ENCODE measurements around the gene PHF10. TPM values are rescaled to one million over a fixed set of nuclear protein-coding genes. Genes with fewer than 3 reads are reported as not detected.
"Not testable (repeated sequence)": the region's sequence is repeated elsewhere in the genome, so short reads cannot be mapped to it uniquely, and the experiment has no call there.

PHF10 gene
- total RNA-seq, 1 donor from 2014 or later = 91.2 TPM

- DNase-seq = no peak
- Mint-ChIP-seq H3K9me3 (no peaks in the 10 kb centered on the region), H3K36me3 (ENCODE audit: low read depth) (peaks cover 42% of the 10 kb centered on the region), H3K4me1 (peaks cover 18% of the 10 kb centered on the region), H3K27ac (no peak overlapping the region), H3K27me3 (no peaks in the 10 kb centered on the region), H3K4me3 (no peak overlapping the region)
- intact Hi-C loops (cut with micrococcal nuclease) = no loop called here
Measured at GRCh38 chr6:169710009-169710408, 14.3 kb downstream of the PHF10 start.

- peaks cover 22% of the 10 kb centered on the region for H3K4me1 Mint-ChIP-seq
- H3K36me3 Mint-ChIP-seq (ENCODE audit: low read depth) = peaks cover 40% of the 10 kb centered on the region
- DNase-seq = no peak
- no peaks in the 10 kb centered on the region for H3K27me3 Mint-ChIP-seq
- no peak overlapping the region for H3K27ac Mint-ChIP-seq
- intact Hi-C loops (cut with micrococcal nuclease) = no loop called here
- H3K9me3 Mint-ChIP-seq = no peaks in the 10 kb centered on the region
- H3K4me3 Mint-ChIP-seq = no peak overlapping the region
Measured at GRCh38 chr6:169709293-169709692, 15.0 kb downstream of the PHF10 start.

GRCh38 chr6:169707772-169708171 is 16.5 kb downstream of the PHF10 start:
- Mint-ChIP-seq H3K4me3 (no peak overlapping the region), H3K9me3 (no peaks in the 10 kb centered on the region), H3K27ac (peak overlapping the region; percentile 29), H3K27me3 (no peaks in the 10 kb centered on the region), H3K36me3 (ENCODE audit: low read depth) (peaks cover 46% of the 10 kb centered on the region), H3K4me1 (peaks cover 29% of the 10 kb centered on the region)
- intact Hi-C loops (cut with micrococcal nuclease) = no loop called here
- no peak for DNase-seq

- peaks cover 29% of the 10 kb centered on the region for H3K4me1 Mint-ChIP-seq
- H3K9me3 Mint-ChIP-seq = no peaks in the 10 kb centered on the region
- intact Hi-C loops (cut with micrococcal nuclease) = loop anchor here (1.0 to 5.0 kb wide), 6 partner anchors 20 to 879 kb away; partner anchors contain the start of genes DYNLT2, ERMARD, FAM120B and PDCD2
- no peaks in the 10 kb centered on the region for H3K27me3 Mint-ChIP-seq
- DNase-seq = no peak
- peak overlapping the region; percentile 89 for H3K27ac Mint-ChIP-seq
- H3K4me3 Mint-ChIP-seq = peak overlapping the region; percentile 94
- peaks cover 30% of the 10 kb centered on the region for H3K36me3 Mint-ChIP-seq (ENCODE audit: low read depth)
Measured at GRCh38 chr6:169702840-169703246, 21.5 kb downstream of the PHF10 start.

GRCh38 chr6:169701954-169702839 is 22.1 kb downstream of the PHF10 start, which contains the start of the genes C6orf120 and WDR27:
TSS of gene C6orf120 (plus strand) at chr6:169702126. CDS start at chr6:169702460, 334 bp downstream.
TSS of gene WDR27 (minus strand) at chr6:169702029. CDS start at chr6:169689005, 13,024 bp downstream.
- Mint-ChIP-seq H3K4me3 (peak within 1 kb of the TSS; percentile 94), H3K36me3 (ENCODE audit: low read depth) (peaks cover 27% of the 10 kb centered on the region), H3K4me1 (peaks cover 29% of the 10 kb centered on the region), H3K27ac (peak within 1 kb of the TSS; percentile 89), H3K9me3 (no peaks in the 10 kb centered on the region), H3K27me3 (no peaks in the 10 kb centered on the region)
- peak; percentile 99 for DNase-seq
- intact Hi-C loops (cut with micrococcal nuclease) = loop anchor here (1.0 to 5.0 kb wide), 7 partner anchors 21 to 880 kb away; partner anchors contain the start of genes DYNLT2, ERMARD, FAM120B and PDCD2

- Mint-ChIP-seq H3K27ac (peak overlapping the region; percentile 87), H3K9me3 (peaks cover under 1% of the 10 kb centered on the region), H3K36me3 (ENCODE audit: low read depth) (peaks cover 24% of the 10 kb centered on the region), H3K4me1 (peaks cover 26% of the 10 kb centered on the region), H3K4me3 (peak overlapping the region; percentile 94), H3K27me3 (no peaks in the 10 kb centered on the region)
- intact Hi-C loops (cut with micrococcal nuclease) = loop anchor here (2.0 to 5.0 kb wide), 3 partner anchors 47 to 881 kb away; partner anchors contain the start of genes FAM120B and PDCD2
- DNase-seq = no peak
Measured at GRCh38 chr6:169701311-169701953, 22.9 kb downstream of the PHF10 start.

GRCh38 chr6:169700296-169700695 is 24.0 kb downstream of the PHF10 start:
- peaks cover 5% of the 10 kb centered on the region for H3K9me3 Mint-ChIP-seq
- H3K4me1 Mint-ChIP-seq = peaks cover 18% of the 10 kb centered on the region
- no peaks in the 10 kb centered on the region for H3K27me3 Mint-ChIP-seq
- DNase-seq = no peak
- H3K4me3 Mint-ChIP-seq = peak overlapping the region; percentile 19
- H3K27ac Mint-ChIP-seq = no peak overlapping the region
- intact Hi-C loops (cut with micrococcal nuclease) = loop anchor here (2.0 to 5.0 kb wide), 3 partner anchors 45 to 882 kb away; partner anchors contain the start of genes FAM120B and PDCD2
- H3K36me3 Mint-ChIP-seq (ENCODE audit: low read depth) = peaks cover 20% of the 10 kb centered on the region

GRCh38 chr6:169697115-169697514 is 27.2 kb downstream of the PHF10 start:
- intact Hi-C loops (cut with micrococcal nuclease); H3K4me1 Mint-ChIP-seq; H3K36me3 Mint-ChIP-seq (ENCODE audit: low read depth); H3K4me3 Mint-ChIP-seq; H3K27me3 Mint-ChIP-seq; H3K27ac Mint-ChIP-seq; H3K9me3 Mint-ChIP-seq: not testable (repeated sequence)
- DNase-seq = peak; percentile 65

- H3K36me3 Mint-ChIP-seq (ENCODE audit: low read depth) = peaks cover 9% of the 10 kb centered on the region
- no peak overlapping the region for H3K27ac Mint-ChIP-seq
- intact Hi-C loops (cut with micrococcal nuclease) = no loop called here
- H3K27me3 Mint-ChIP-seq = no peaks in the 10 kb centered on the region
- H3K4me3 Mint-ChIP-seq = no peak overlapping the region
- H3K4me1 Mint-ChIP-seq = peaks cover 2% of the 10 kb centered on the region
- no peak for DNase-seq
- H3K9me3 Mint-ChIP-seq = peaks cover 10% of the 10 kb centered on the region
Measured at GRCh38 chr6:169695131-169695530, 29.2 kb downstream of the PHF10 start.

- no peaks in the 10 kb centered on the region for H3K4me1 Mint-ChIP-seq
- peaks cover 11% of the 10 kb centered on the region for H3K9me3 Mint-ChIP-seq
- no peak for DNase-seq
Measured at GRCh38 chr6:169692516-169692915, 31.8 kb downstream of the PHF10 start.

GRCh38 chr6:169691260-169691659 is 33.0 kb downstream of the PHF10 start:
- H3K27me3 Mint-ChIP-seq = no peaks in the 10 kb centered on the region
- DNase-seq = no peak
- H3K27ac Mint-ChIP-seq = no peak overlapping the region
- no peak overlapping the region for H3K4me3 Mint-ChIP-seq
- H3K9me3 Mint-ChIP-seq = peaks cover 15% of the 10 kb centered on the region
- H3K36me3 Mint-ChIP-seq (ENCODE audit: low read depth) = peaks cover 24% of the 10 kb centered on the region
- intact Hi-C loops (cut with micrococcal nuclease) = no loop called here
- H3K4me1 Mint-ChIP-seq = no peaks in the 10 kb centered on the region

More at GRCh38 chr6:169692516-169692915, 31.8 kb downstream of the PHF10 start:
- no peaks in the 10 kb centered on the region for H3K27me3 Mint-ChIP-seq
- intact Hi-C loops (cut with micrococcal nuclease) = no loop called here
- H3K36me3 Mint-ChIP-seq (ENCODE audit: low read depth) = peaks cover 16% of the 10 kb centered on the region
- H3K4me3 Mint-ChIP-seq = no peak overlapping the region
- H3K27ac Mint-ChIP-seq = no peak overlapping the region

GRCh38 chr6:169689287-169689686 is 35.0 kb downstream of the PHF10 start:
- Mint-ChIP-seq H3K27ac (no peak overlapping the region), H3K9me3 (peaks cover 20% of the 10 kb centered on the region), H3K27me3 (no peaks in the 10 kb centered on the region), H3K36me3 (ENCODE audit: low read depth) (peaks cover 34% of the 10 kb centered on the region), H3K4me1 (no peaks in the 10 kb centered on the region), H3K4me3 (no peak overlapping the region)
- intact Hi-C loops (cut with micrococcal nuclease) = no loop called here
- peak; percentile 44 for DNase-seq

GRCh38 chr6:169685860-169686259 is 38.4 kb downstream of the PHF10 start:
- H3K4me1 Mint-ChIP-seq = no peaks in the 10 kb centered on the region
- no peaks in the 10 kb centered on the region for H3K27me3 Mint-ChIP-seq
- intact Hi-C loops (cut with micrococcal nuclease) = no loop called here
- DNase-seq = no peak
- H3K36me3 Mint-ChIP-seq (ENCODE audit: low read depth) = peaks cover 38% of the 10 kb centered on the region
- H3K4me3 Mint-ChIP-seq = no peak overlapping the region
- no peak overlapping the region for H3K27ac Mint-ChIP-seq
- H3K9me3 Mint-ChIP-seq = peaks cover 20% of the 10 kb centered on the region

GRCh38 chr6:169684056-169684455 is 40.2 kb downstream of the PHF10 start:
- Mint-ChIP-seq H3K36me3 (ENCODE audit: low read depth) (peaks cover 46% of the 10 kb centered on the region), H3K4me3 (no peak overlapping the region)
- intact Hi-C loops (cut with micrococcal nuclease) = no loop called here

More at GRCh38 chr6:169684056-169684455, 40.2 kb downstream of the PHF10 start:
- Mint-ChIP-seq H3K9me3 (peaks cover 19% of the 10 kb centered on the region), H3K4me1 (no peaks in the 10 kb centered on the region), H3K27me3 (no peaks in the 10 kb centered on the region), H3K27ac (no peak overlapping the region)
- no peak for DNase-seq

All from activated CD4-positive, alpha-beta T cell treated with anti-CD3 and anti-CD28 coated beads, Interleukin-2, amount 10 ng/mL, durations not matched to agents 24 days and 14 days (primary cell).